HepG2 (cell line): ENCODE measurements around the gene NFYC. TPM values are rescaled to one million over a fixed set of nuclear protein-coding genes. Genes with fewer than 3 reads are reported as not detected.

Source experiments
- ARID2 ChIP-seq: sonication (generic); formaldehyde crosslinking; IDR thresholded peaks from 2 replicates; pipeline ENCODE4 v1.8.1; 2022; ENCODE audit warnings: mild to moderate bottlenecking, missing genetic modification reagents, borderline replicate concordance
- CBX1 ChIP-seq: IDR thresholded peaks from one replicate; pipeline ENCODE4 v1.6.1; 2016; ENCODE audit warnings: antibody characterized with exemption, low read depth
- CCAR2 ChIP-seq: fragments of 200-400 bp; formaldehyde crosslinking; optimal IDR thresholded peaks from 2 replicates; pipeline ENCODE3; 2018; ENCODE audit warnings: low read depth, mild to moderate bottlenecking, low read length, moderate library complexity
- KLF9 ChIP-seq: IDR thresholded peaks from 2 replicates; pipeline ENCODE4 v1.6.1; 2016; ENCODE audit warnings: low read depth
- MEIS1 ChIP-seq: sonication (generic); formaldehyde crosslinking; IDR thresholded peaks from 2 replicates; pipeline ENCODE4 v1.9.0; 2021; ENCODE audit warnings: mild to moderate bottlenecking, missing genetic modification reagents, moderate library complexity, borderline replicate concordance
- MXD4 ChIP-seq: IDR thresholded peaks from 2 replicates; pipeline ENCODE4 v1.6.1; 2016; ENCODE audit warnings: mild to moderate bottlenecking, missing biosample characterization, missing genetic modification reagents
- NBN ChIP-seq: fragments of 450-650 bp; conservative IDR thresholded peaks from 2 replicates; pipeline ENCODE4 v1.6.1; 2017
- U2AF2 ChIP-seq: fragments of 200-400 bp; formaldehyde crosslinking; IDR thresholded peaks from 2 replicates; pipeline ENCODE4 v1.6.1; 2017; ENCODE audit warnings: low read depth, mild to moderate bottlenecking, low read length
- polyA plus RNA-seq, 8 experiments: library from polyadenylated mRNA; depleted of rRNA in 3 of 8; stranded (reverse) in 7 of 8; unstranded in 1 of 8; fragments of >200 nt; fragmentation: Illumina TruSeq in 4 of 8; extraction: Trizol in 4 of 8; gene quantifications; 2 replicates each; pipeline versions ENCODE4 v1.2.1 to v1.2.3, GENCODE V29; 2011 to 2016; ENCODE audit warnings: low read depth in 4 of 8, missing spikeins in 1 of 8, mixed read lengths in 1 of 8; ENCODE audit not compliant: insufficient read depth in 1 of 8
- total RNA-seq, 5 experiments: library from RNA; depleted of rRNA; stranded (reverse); fragments of >200 nt; fragmentation: Illumina TruSeq; extraction: Trizol; gene quantifications; 2 replicates each; pipeline ENCODE4 v1.2.3, GENCODE V29; 2016; ENCODE audit warnings: low read depth in 1 of 5
- TF ChIP-seq, protein P1 (sequence below): sonication (generic); formaldehyde crosslinking; IDR thresholded peaks from 2 replicates; pipeline ENCODE4 v1.4.0; 2020; ENCODE audit warnings: mild to moderate bottlenecking, missing genetic modification reagents
- TF ChIP-seq, protein P2 (sequence below): sonication (generic); formaldehyde crosslinking; IDR thresholded peaks from one replicate; pipeline ENCODE4 v1.5.1; 2020; ENCODE audit warnings: mild to moderate bottlenecking, missing genetic modification reagents; ENCODE audit errors: not compliant biosample characterization
- TF ChIP-seq, protein P3 (sequence below): sonication (generic); formaldehyde crosslinking; IDR thresholded peaks from 2 replicates; pipeline ENCODE4 v1.4.0; 2020; ENCODE audit warnings: mild to moderate bottlenecking, missing genetic modification reagents
- TF ChIP-seq, protein P4 (sequence below): sonication (generic); formaldehyde crosslinking; IDR thresholded peaks from 2 replicates; pipeline ENCODE4 v1.4.0; 2020; ENCODE audit warnings: missing genetic modification reagents, borderline replicate concordance

NFYC gene
- total and polyA plus RNA-seq, 2 of the 13 experiments (the other 11 are each of a cell fraction or from before 2014, with no cell fraction given), result 33.9 to 73.7 TPM

DNA sequence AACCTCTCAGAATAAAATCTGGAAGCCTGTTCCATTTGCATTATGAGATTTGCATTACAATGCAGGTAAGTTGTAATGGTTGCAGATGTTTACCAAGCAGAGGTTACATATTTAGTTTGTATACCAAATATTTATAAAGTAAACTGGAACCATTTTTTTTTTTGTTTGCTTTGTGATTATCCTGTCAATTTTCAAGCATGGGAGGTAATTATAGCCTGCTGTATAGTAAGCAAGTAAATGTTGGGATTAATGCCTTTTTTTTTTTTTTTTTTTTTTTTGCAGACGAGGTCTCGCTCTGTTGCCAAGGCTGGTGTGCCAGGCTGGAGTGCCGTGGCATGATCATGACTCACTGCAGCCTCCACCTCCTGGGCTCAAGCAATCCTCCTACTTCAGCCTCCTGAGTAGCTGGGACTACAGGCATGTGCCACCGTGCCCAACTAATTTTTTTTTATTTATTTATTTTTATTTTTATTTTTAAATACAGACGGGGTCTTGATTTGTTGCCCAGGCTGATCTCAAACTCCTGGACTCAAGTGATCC is 21.0 kb downstream of the NFYC start (continued):
- TF ChIP-seq, protein P1, sequence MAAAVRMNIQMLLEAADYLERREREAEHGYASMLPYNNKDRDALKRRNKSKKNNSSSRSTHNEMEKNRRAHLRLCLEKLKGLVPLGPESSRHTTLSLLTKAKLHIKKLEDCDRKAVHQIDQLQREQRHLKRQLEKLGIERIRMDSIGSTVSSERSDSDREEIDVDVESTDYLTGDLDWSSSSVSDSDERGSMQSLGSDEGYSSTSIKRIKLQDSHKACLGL (CRISPR knock-in tag), result no peak
- TF ChIP-seq CCAR2, result no peak
- TF ChIP-seq, protein P2, sequence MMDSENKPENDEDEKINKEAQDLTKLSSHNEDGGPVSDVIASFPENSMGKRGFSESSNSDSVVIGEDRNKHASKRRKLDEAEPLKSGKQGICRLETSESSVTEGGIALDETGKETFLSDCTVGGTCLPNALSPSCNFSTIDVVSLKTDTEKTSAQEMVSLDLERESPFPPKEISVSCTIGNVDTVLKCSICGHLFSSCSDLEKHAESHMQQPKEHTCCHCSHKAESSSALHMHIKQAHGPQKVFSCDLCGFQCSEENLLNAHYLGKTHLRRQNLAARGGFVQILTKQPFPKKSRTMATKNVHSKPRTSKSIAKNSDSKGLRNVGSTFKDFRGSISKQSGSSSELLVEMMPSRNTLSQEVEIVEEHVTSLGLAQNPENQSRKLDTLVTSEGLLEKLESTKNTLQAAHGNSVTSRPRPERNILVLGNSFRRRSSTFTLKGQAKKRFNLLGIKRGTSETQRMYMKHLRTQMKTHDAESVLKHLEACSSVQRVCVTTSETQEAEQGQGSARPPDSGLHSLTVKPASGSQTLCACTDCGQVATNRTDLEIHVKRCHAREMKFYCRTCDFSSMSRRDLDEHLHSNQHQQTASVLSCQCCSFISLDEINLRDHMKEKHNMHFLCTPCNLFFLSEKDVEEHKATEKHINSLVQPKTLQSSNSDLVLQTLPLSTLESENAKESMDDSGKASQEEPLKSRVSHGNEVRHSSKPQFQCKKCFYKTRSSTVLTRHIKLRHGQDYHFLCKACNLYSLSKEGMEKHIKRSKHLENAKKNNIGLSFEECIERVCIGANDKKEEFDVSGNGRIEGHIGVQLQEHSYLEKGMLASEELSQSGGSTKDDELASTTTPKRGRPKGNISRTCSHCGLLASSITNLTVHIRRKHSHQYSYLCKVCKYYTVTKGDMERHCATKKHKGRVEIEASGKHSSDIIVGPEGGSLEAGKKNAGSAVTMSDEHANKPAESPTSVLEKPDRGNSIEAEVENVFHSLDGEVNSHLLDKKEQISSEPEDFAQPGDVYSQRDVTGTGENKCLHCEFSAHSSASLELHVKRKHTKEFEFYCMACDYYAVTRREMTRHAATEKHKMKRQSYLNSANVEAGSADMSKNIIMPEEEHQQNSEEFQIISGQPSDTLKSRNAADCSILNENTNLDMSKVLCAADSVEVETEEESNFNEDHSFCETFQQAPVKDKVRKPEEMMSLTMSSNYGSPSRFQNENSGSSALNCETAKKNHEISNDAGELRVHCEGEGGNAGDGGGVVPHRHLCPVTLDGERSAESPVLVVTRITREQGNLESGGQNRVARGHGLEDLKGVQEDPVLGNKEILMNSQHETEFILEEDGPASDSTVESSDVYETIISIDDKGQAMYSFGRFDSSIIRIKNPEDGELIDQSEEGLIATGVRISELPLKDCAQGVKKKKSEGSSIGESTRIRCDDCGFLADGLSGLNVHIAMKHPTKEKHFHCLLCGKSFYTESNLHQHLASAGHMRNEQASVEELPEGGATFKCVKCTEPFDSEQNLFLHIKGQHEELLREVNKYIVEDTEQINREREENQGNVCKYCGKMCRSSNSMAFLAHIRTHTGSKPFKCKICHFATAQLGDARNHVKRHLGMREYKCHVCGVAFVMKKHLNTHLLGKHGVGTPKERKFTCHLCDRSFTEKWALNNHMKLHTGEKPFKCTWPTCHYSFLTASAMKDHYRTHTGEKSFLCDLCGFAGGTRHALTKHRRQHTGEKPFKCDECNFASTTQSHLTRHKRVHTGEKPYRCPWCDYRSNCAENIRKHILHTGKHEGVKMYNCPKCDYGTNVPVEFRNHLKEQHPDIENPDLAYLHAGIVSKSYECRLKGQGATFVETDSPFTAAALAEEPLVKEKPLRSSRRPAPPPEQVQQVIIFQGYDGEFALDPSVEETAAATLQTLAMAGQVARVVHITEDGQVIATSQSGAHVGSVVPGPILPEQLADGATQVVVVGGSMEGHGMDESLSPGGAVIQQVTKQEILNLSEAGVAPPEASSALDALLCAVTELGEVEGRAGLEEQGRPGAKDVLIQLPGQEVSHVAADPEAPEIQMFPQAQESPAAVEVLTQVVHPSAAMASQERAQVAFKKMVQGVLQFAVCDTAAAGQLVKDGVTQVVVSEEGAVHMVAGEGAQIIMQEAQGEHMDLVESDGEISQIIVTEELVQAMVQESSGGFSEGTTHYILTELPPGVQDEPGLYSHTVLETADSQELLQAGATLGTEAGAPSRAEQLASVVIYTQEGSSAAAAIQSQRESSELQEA (CRISPR knock-in tag), result no peak
- TF ChIP-seq, protein P3, sequence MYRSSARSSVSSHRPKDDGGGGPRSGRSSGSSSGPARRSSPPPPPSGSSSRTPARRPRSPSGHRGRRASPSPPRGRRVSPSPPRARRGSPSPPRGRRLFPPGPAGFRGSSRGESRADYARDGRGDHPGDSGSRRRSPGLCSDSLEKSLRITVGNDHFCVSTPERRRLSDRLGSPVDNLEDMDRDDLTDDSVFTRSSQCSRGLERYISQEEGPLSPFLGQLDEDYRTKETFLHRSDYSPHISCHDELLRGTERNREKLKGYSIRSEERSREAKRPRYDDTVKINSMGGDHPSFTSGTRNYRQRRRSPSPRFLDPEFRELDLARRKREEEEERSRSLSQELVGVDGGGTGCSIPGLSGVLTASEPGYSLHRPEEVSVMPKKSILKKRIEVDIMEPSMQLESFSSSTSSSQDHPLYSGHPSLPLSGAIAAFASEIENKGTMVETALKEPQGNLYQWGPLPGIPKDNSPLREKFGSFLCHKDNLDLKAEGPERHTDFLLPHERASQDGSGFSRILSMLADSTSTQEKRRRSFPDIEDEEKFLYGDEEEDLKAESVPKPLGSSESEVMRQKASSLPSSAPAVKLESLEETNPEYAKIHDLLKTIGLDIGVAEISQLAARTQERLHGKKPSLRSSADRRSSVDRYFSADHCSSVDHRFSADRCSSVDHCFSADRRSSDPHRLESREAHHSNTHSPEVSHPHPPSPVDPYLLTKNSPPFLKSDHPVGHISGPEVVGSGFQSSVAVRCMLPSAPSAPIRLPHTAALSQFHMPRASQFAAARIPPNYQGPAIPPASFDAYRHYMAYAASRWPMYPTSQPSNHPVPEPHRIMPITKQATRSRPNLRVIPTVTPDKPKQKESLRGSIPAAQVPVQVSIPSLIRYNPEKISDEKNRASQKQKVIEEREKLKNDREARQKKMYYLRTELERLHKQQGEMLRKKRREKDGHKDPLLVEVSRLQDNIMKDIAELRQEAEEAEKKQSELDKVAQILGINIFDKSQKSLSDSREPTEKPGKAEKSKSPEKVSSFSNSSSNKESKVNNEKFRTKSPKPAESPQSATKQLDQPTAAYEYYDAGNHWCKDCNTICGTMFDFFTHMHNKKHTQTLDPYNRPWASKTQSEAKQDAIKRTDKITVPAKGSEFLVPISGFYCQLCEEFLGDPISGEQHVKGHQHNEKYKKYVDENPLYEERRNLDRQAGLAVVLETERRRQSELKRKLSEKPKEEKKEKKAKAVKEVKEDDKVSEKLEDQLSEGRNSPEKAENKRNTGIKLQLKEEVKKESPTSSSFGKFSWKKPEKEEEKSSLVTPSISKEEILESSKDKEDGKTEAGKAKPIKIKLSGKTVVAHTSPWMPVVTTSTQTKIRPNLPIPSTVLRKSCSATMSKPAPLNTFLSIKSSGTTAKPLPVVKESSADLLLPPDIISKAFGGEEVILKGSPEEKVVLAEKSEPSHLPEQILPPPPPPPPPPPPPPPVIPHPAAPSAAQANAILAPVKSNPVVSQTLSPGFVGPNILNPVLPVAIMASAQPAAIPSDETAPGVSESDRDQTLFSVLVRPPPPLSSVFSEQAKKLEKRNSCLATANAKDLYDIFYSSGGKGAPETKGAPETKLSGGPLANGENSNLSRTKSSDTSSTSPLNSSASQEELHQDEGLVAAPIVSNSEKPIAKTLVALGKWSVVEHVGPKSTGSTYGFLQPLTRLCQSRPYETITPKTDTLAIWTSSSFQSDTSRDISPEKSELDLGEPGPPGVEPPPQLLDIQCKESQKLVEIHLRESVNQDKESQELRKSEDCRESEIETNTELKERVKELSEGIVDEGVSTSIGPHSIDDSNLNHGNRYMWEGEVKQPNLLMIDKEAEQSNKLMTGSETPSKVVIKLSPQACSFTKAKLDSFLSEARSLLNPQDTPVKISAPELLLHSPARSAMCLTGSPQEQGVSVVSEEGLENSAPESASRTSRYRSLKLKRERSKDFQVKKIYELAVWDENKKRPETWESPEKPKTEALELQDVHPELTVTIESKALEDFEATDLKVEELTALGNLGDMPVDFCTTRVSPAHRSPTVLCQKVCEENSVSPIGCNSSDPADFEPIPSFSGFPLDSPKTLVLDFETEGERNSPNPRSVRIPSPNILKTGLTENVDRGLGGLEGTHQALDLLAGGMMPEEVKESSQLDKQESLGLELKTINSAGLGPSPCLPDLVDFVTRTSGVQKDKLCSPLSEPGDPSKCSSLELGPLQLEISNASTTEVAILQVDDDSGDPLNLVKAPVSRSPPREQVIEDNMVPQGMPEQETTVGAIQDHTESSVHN, result no peak
- TF ChIP-seq U2AF2, result no peak
- no peak for TF ChIP-seq KLF9 (CRISPR knock-in tag)
- TF ChIP-seq MEIS1, result no peak
- TF ChIP-seq MXD4, result no peak
- no peak for TF ChIP-seq ARID2 (CRISPR knock-in tag)
- TF ChIP-seq CBX1, result no peak
- TF ChIP-seq, protein P4, sequence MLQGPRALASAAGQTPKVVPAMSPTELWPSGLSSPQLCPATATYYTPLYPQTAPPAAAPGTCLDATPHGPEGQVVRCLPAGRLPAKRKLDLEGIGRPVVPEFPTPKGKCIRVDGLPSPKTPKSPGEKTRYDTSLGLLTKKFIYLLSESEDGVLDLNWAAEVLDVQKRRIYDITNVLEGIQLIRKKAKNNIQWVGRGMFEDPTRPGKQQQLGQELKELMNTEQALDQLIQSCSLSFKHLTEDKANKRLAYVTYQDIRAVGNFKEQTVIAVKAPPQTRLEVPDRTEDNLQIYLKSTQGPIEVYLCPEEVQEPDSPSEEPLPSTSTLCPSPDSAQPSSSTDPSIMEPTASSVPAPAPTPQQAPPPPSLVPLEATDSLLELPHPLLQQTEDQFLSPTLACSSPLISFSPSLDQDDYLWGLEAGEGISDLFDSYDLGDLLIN (CRISPR knock-in tag), result no peak
- no peak for TF ChIP-seq NBN
